AG04449 (cell line): ENCODE measurements around the gene DNAAF1.

ENCODE experiments used
- CTCF ChIA-PET: fragments of 350-600 bp; formaldehyde crosslinking; extraction: SDS; loops from one replicate; lab custom pipeline; 2021; ENCODE audit warnings: antibody characterized with exemption; lab: Yijun Ruan, JAX
- POLR2A ChIA-PET: fragments of 400-600, 350-600 bp; formaldehyde crosslinking; extraction: SDS; loops from one replicate; lab custom pipeline; 2020; ENCODE audit warnings: antibody characterized with exemption, inconsistent platforms; lab: Yijun Ruan, JAX
- DNase-seq: peaks from one replicate; pipeline ENCODE4 v3.0.0-alpha.2; 2010; ENCODE audit warnings: low read depth, low spot score
- H3K4me3 ChIP-seq: 2 replicates; pipeline ENCODE4 v1.5.1; 2011; ENCODE audit warnings: low read depth, mild to moderate bottlenecking, control low read depth, low read length
- CTCF ChIP-seq: IDR thresholded peaks from one replicate; pipeline ENCODE4 v1.5.1; 2011; ENCODE audit warnings: mild to moderate bottlenecking, moderate library complexity, low read length, control low read depth, inconsistent platforms; ENCODE audit not compliant: insufficient read depth; ENCODE audit errors: missing control alignments

DNAAF1 gene

GRCh38 chr16:84104231-84104630 lies 40.9 kb upstream of the DNAAF1 start:
- ChIA-PET POLR2A (no interaction called here), CTCF (interaction anchor here (1.0 to 4.5 kb wide), 5 partner anchors 12 to 20 kb away, joined by 4 to 20 read pairs (median 6); partner anchors contain the start of gene MBTPS1)
- H3K4me3 ChIP-seq: no peak overlapping the region
- no peak for TF ChIP-seq CTCF
- no peak for DNase-seq

GRCh38 chr16:84105301-84105815 lies 39.8 kb upstream of the DNAAF1 start:
- TF ChIP-seq CTCF: no peak
- no peak for DNase-seq
- ChIA-PET POLR2A (no interaction called here), CTCF (interaction anchor here (1.6 to 4.5 kb wide), 3 partner anchors 11 to 21 kb away, joined by 6 to 20 read pairs (median 6); partner anchors contain the start of gene MBTPS1)
- no peak overlapping the region for H3K4me3 ChIP-seq

DNA sequence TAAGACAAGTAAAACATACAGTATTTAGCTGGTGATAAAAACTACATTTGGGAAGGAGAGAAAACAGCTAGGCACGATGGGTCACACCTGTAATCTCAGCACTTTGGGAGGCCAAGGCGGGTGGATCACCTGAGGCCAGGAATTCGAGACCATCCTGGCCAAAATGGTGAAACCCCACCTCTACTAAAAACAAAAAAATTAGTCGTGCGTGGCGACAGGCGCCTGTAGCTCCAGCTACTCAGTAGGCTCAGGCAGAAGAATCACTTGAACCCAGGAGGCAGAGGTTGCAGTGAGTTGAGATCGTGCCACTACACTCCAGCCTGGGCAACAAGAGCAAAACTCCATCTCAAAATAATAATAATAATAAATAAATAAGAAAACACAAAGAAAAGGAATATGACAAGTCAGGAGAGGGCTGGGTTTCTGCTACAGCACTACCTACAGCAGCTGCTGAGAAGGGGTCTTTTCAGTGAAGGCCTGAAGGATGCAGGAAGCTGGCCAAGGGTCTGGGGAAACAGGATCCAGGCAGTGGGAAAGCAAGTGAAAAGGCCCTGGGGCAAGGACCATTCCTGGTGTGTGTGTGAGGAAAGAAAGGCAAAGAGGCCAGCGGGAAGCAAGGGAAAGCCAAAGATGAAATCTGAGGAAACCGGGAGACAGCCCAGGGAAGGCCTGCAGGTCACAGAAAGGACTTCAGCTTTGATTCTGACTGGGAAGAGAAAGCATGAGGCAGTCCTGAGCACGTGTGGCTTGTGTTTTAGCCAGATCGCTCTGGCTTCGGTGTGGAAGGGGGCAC lies 39.0 kb upstream of the DNAAF1 start:
- no peak for TF ChIP-seq CTCF
- no peak overlapping the region for H3K4me3 ChIP-seq
- CTCF ChIA-PET: interaction anchor here (1.6 to 4.5 kb wide), 3 partner anchors 10 to 22 kb away, joined by 6 to 20 read pairs (median 6); partner anchors contain the start of gene MBTPS1
- no peak for DNase-seq
- POLR2A ChIA-PET: no interaction called here

DNA sequence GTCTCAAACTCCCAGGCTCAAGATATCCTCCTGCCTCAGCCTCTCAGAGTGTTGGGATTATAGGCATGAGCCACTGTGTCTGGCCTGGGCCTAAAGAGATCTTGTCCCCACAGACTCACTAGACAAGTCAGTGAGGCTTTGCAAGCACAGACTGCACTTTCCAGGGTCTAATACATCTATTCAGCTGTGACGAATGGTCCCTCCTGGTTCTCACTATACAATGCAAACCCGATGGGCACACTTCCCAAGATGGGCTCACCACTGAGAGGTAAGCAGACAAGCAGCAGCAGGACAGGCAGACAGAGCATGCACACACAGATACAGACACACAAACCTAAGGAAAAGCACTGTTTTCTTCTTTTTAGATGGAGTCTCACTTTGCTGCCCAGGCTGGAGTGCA lies 37.2 kb upstream of the DNAAF1 start:
- ChIA-PET POLR2A (interaction anchor here (0.6 kb wide), 1 partner anchor 192 kb away, joined by 3 read pairs; no protein-coding TSS in a partner anchor), CTCF (interaction anchor here (0.8 to 4.5 kb wide), 2 partner anchors 8 to 42 kb away, joined by 3 to 20 read pairs; partner anchors contain the start of gene MBTPS1)
- TF ChIP-seq CTCF: no peak
- DNase-seq: no peak
- no peak overlapping the region for H3K4me3 ChIP-seq

DNA sequence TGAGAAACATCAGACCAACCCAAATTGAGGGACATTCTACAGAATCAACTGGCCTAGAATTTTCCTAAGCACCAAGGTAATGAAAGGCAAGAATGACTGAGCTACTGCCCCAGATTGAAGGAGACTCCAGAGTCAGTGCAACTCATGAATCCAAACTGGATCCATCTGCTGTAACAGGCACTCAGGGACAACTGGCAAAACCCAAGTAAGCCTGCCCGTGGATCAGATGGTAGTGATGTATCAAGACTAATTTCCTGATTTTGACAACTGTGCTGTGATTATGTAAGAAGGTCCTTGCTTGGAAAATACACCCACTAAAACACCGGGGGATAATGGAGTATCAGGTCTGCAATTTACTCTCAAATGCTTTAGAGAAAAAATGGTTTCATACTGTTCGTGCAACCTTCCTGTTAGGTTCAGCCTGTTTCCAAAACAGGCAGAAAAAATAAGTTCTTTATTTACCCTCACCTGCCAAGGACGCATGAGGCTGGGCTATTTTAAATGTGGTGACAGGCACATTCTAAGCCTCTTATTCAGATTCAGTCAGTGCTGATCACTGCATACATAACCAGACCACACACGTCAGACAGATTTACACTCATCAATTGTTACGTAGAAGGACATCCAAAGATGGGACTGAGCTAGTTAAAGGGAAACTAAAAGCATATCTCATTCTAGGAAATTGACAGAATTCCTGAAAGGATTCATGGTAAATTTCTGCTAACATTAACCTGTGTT lies 35.3 kb upstream of the DNAAF1 start:
- no peak for DNase-seq
- ChIA-PET POLR2A (no interaction called here), CTCF (interaction anchor here (1.2 to 2.1 kb wide), 4 partner anchors 12 to 77 kb away, joined by 3 to 5 read pairs (median 4); partner anchors contain the start of gene TAF1C)
- no peak overlapping the region for H3K4me3 ChIP-seq
- TF ChIP-seq CTCF: no peak

DNA sequence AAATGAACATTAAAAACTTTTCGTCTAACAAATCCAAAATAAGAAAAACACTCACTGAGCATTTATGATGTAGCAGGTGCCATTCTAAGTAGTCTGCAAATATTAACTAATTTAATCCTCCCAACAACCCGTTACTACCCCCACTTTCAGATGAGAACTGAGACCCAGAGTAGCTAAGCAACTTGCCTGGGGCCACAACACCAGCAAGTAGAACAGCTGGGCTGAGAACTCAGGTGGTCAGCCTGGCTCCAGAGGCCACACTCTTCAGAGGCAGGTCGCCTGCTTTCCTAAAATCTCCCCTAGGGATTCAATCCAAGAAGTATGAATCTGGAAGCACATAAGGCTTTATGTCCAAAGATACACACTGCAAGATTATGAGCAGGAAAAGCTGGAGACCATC lies 34.6 kb upstream of the DNAAF1 start:
- DNase-seq: no peak
- ChIA-PET POLR2A (no interaction called here), CTCF (interaction anchor here (1.2 to 1.5 kb wide), 4 partner anchors 13 to 65 kb away, joined by 3 to 5 read pairs (median 4); no protein-coding TSS in a partner anchor)
- H3K4me3 ChIP-seq: no peak overlapping the region
- TF ChIP-seq CTCF: no peak
